Transverse colon (tissue), 4 donors: Measurements from ENCODE around the gene LGR5. TPM values are rescaled to one million over a fixed set of nuclear protein-coding genes. Genes with fewer than 3 reads are reported as not detected.

Experiments used
- DNase-seq: peaks from one replicate; pipeline ENCODE4 v3.0.0-alpha.2; 2019
- H3K27ac ChIP-seq, 4 donors: fragments of 200-600 bp; sonication (generic); 2 replicates each; pipeline ENCODE4 v1.5.1; 2016 to 2018; ENCODE audit warnings: inconsistent platforms in 4 of 4
- H3K27me3 ChIP-seq: fragments of 200-600 bp; sonication (generic); 2 replicates; pipeline ENCODE4 v1.5.1; 2017; ENCODE audit warnings: inconsistent platforms
- H3K36me3 ChIP-seq, 4 donors: fragments of 200-600 bp; sonication (generic); 2 replicates each; pipeline ENCODE4 v1.5.1; 2017 to 2019; ENCODE audit warnings: inconsistent platforms in 4 of 4
- H3K4me1 ChIP-seq, 4 donors: fragments of 200-600 bp; sonication (generic); 2 replicates each; pipeline ENCODE4 v1.5.1; 2017 to 2020; ENCODE audit warnings: inconsistent platforms in 4 of 4
- H3K4me3 ChIP-seq, 4 donors: fragments of 200-600 bp; sonication (generic); 1 replicate in 1 of 4; 2 replicates in 3 of 4; pipeline versions ENCODE4 v1.5.1 to v1.6.1; 2017 to 2019; ENCODE audit warnings: inconsistent platforms in 4 of 4
- H3K9me3 ChIP-seq, 2 donors: fragments of 200-600 bp; sonication (generic); 2 replicates each; pipeline ENCODE4 v1.5.1; 2017 to 2019; ENCODE audit warnings: inconsistent platforms in 2 of 2
- EP300 ChIP-seq: sonication (generic); formaldehyde crosslinking; IDR thresholded peaks from one replicate; pipeline ENCODE4 v1.6.1; 2017; ENCODE audit warnings: antibody characterized with exemption, low read depth
- POLR2A ChIP-seq: fragments of 450-650 bp; IDR thresholded peaks from one replicate; pipeline ENCODE4 v1.6.1; 2016; ENCODE audit warnings: antibody characterized with exemption, mild to moderate bottlenecking, moderate library complexity
- POLR2AphosphoS5 ChIP-seq, 3 donors: sonication (generic); formaldehyde crosslinking; IDR thresholded peaks; one replicate each; pipeline ENCODE4 v1.6.1; 2016; ENCODE audit warnings: antibody characterized with exemption in 3 of 3
- WGBS, 2 donors: methylation state at CpG; one replicate each; pipeline ENCODE4 v1.1.5; 2018; ENCODE audit warnings: low coverage in 1 of 2; 5-methylcytosine and 5-hydroxymethylcytosine counted together
- in situ Hi-C, 4 donors: fragments of 200-750 bp; cut with MboI; loops; one replicate each; pipeline versions ENCODE4 v1.15.0 to v1.15.1; 2017; ENCODE audit warnings: low sequenced_read_pairs in 3 of 4, low pct_ligation_motif_present in 1 of 4, low pct_unique_long_range_greater_than_20kb in 1 of 4
- intact Hi-C: fragments of 100-400 bp; cut with DNase I; formaldehyde crosslinking; loops from one replicate; pipeline ENCODE4 v1.15.1; 2023; ENCODE audit warnings: low total_unique reads
- total RNA-seq, 4 donors: library from RNA; depleted of rRNA; stranded (reverse); fragments of >200 nt; gene quantifications; one replicate each; pipeline ENCODE4 v1.1.0, GENCODE V29; 2016
- TF ChIP-seq, protein P1 (sequence below), 5 experiments: fragments of 200-600 bp in 3 of 5; fragments of 450-650 bp in 2 of 5; sonication (generic) in 3 of 5; IDR thresholded peaks; 1 replicate in 2 of 5; 2 replicates in 3 of 5; pipeline ENCODE4 v1.5.1; 2016 to 2017; ENCODE audit warnings: antibody characterized with exemption in 5 of 5, inconsistent platforms in 3 of 5, mild to moderate bottlenecking in 2 of 5, moderate library complexity in 1 of 5

LGR5 gene
- total RNA-seq, 4 donors from 2014 or later, result 0.37 to 4.8 (median 1.0) TPM

DNA sequence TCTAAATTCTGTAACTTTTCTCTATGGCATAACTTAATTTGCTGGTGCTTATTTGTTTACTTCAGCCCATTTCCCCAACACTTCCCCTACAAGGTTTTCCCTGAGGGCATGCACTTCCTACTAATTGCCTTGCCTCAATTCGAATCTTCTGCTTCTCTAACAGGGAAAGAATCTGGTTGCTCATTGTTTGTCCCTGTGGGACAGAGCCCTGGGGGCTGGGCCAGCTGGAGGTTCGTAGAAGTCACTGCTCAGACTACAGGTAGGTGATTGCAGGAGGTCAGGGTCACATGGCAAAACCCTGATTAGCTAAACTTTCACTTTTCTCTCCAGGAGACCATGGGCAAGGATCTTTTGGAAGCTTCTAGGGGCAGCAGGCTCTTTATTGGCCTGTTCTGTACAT, 152.0 kb downstream of the LGR5 start:
- 50% methylated on average over 2 of the region's 2 CpGs; no CpG with 5 or more reads in 1 of the 2 donors for WGBS, 2 donors
- Histone ChIP-seq H3K4me3 (no peak overlapping the region), H3K36me3 (no peaks in the 10 kb centered on the region), H3K9me3 (no peaks in the 10 kb centered on the region), H3K4me1 (no peaks in the 10 kb centered on the region), H3K27ac (no peak overlapping the region), H3K27me3 (peaks cover 3% of the 10 kb centered on the region)
- TF ChIP-seq, protein P1, sequence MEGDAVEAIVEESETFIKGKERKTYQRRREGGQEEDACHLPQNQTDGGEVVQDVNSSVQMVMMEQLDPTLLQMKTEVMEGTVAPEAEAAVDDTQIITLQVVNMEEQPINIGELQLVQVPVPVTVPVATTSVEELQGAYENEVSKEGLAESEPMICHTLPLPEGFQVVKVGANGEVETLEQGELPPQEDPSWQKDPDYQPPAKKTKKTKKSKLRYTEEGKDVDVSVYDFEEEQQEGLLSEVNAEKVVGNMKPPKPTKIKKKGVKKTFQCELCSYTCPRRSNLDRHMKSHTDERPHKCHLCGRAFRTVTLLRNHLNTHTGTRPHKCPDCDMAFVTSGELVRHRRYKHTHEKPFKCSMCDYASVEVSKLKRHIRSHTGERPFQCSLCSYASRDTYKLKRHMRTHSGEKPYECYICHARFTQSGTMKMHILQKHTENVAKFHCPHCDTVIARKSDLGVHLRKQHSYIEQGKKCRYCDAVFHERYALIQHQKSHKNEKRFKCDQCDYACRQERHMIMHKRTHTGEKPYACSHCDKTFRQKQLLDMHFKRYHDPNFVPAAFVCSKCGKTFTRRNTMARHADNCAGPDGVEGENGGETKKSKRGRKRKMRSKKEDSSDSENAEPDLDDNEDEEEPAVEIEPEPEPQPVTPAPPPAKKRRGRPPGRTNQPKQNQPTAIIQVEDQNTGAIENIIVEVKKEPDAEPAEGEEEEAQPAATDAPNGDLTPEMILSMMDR (IDR thresholded peaks at IDR 0.05), result no peak
- TF ChIP-seq POLR2A, result no peak
- TF ChIP-seq EP300, result no peak
- no peak for TF ChIP-seq POLR2AphosphoS5 (IDR thresholded peaks at IDR 0.05)
- intact Hi-C loops (no loop called here), in situ Hi-C loops (no loop called here)
- no peak for DNase-seq

DNA sequence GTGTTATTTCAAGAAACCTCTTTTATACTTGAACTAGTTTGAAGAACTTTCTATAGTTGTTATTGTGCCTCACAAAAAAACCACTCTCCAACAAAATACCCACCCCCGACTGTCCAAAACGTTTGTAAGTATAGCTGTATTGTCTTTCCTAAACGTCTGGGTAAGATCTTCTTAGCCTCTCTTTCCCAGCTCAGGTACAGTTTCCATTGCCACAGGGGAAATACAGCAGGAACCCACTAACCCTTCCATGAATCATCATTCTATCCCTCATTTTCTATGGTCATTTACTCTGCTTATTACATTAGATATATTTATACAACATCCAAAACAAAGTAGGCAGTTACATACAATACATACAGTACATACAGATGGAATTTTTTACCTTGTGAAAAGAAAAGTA, 153.2 kb downstream of the LGR5 start:
- intact Hi-C loops (no loop called here), in situ Hi-C loops (no loop called here)
- no peak for DNase-seq
- Histone ChIP-seq H3K36me3 (no peaks in the 10 kb centered on the region), H3K4me1 (no peaks in the 10 kb centered on the region), H3K27me3 (peaks cover 3% of the 10 kb centered on the region), H3K27ac (no peak overlapping the region), H3K4me3 (no peak overlapping the region), H3K9me3 (no peaks in the 10 kb centered on the region)
- TF ChIP-seq POLR2AphosphoS5 (IDR thresholded peaks at IDR 0.05) (no peak), EP300 (no peak), POLR2A (no peak)
- TF ChIP-seq, protein P1 (IDR thresholded peaks at IDR 0.05), result no peak
- WGBS, 2 donors, result 46 to 55% methylated on average over 3 of the region's 3 CpGs

DNA sequence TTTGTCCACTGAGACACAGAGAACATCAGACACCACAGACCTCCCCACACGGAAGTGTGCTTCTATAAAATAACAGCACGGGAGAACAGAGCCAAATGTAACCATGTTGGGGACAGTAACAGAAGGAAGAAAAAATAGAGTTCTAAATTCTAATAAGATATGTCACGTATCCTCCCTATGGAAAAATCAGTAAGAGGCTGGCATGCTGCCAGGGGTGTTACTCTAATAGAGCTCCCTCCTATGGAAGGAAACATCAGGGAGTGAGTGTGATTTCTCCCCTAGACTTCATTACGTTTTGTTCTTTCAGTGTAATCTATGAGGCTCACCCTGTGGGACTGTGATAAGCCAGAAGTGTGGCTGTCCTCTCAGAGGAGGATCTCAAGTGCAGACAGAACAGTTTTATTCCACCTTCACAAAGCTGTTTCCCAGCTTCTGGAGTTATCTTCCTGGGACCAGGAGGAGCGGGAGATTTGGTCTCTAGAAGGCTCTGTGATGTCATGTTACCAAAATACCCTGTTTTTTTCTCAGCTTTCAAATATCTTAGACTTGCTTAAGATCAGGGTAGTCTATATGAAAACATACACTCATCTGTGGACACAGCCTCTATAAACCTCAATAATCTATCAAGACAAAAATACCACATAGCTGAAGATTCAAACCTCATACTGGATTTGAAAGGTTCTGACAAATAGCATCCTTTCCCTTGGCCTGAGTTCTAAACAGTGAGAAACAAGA, 154.8 kb downstream of the LGR5 start:
- Histone ChIP-seq H3K27ac (no peak overlapping the region), H3K36me3 (no peaks in the 10 kb centered on the region), H3K9me3 (no peaks in the 10 kb centered on the region), H3K27me3 (peaks cover 3% of the 10 kb centered on the region), H3K4me3 (no peak overlapping the region), H3K4me1 (no peaks in the 10 kb centered on the region)
- WGBS, 2 donors, result 44 to 58% methylated on average over 3 to 5 of the region's 5 CpGs
- DNase-seq, result no peak
- intact Hi-C loops (no loop called here), in situ Hi-C loops (no loop called here)
- TF ChIP-seq POLR2AphosphoS5 (IDR thresholded peaks at IDR 0.05) (no peak), EP300 (no peak), POLR2A (no peak)
- TF ChIP-seq, protein P1 (IDR thresholded peaks at IDR 0.05), result no peak

DNA sequence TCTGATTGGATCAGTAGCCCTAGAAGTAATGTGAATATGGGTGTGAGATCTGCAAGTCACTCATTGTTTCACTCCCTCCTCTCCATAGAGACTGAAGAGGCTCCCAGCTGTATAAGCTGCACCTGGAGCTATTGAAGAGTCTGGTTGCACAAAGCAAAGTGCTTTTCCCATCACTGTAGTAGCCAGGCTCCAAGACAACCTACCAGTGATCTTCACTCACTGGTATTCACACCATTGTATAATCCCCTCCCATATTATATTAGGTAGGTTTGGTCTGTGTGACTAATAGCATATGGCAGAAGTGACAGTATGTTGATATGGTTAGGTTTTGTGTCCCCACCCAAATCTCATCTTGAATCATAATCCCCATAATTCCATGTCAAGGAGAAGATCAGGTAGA, 159.6 kb downstream of the LGR5 start:
- H3K4me3 ChIP-seq, result no peak overlapping the region
- intact Hi-C loops, result no loop called here
- H3K27ac ChIP-seq, result no peak overlapping the region
- no peak for DNase-seq
- H3K4me1 ChIP-seq, result no peaks in the 10 kb centered on the region
- H3K27me3 ChIP-seq, result no peaks in the 10 kb centered on the region
- no peaks in the 10 kb centered on the region for H3K36me3 ChIP-seq
- in situ Hi-C loops, result no loop called here
- no peak for TF ChIP-seq POLR2AphosphoS5 (IDR thresholded peaks at IDR 0.05)
- TF ChIP-seq, protein P1 (IDR thresholded peaks at IDR 0.05), result no peak
- TF ChIP-seq POLR2A, result no peak
- TF ChIP-seq EP300, result no peak
- no peaks in the 10 kb centered on the region for H3K9me3 ChIP-seq
